ENCODE measurements around the gene C1orf226. TPM values are rescaled to one million over a fixed set of nuclear protein-coding genes. Genes with fewer than 3 reads are reported as not detected.

C1orf226 gene
- total and polyA plus RNA-seq, 3 donors from 2014 or later: 4.2 to 7.5 (median 6.5) TPM

- intact Hi-C loops (cut with DNase I; ENCODE audit: low total_unique reads): no loop called here
- Histone ChIP-seq H3K27ac (no peak overlapping the region), H3K4me3 (no peak overlapping the region), H3K27me3 (no peaks in the 10 kb centered on the region), H3K9me3 (no peaks in the 10 kb centered on the region), H3K36me3 (ENCODE audit: low read depth, missing control alignments) (no peaks in the 10 kb centered on the region), H3K4me1 (no peaks in the 10 kb centered on the region)
- 95% methylated on average over 10 of the region's 10 CpGs for WGBS, 2 donors
- TF ChIP-seq, protein P1, sequence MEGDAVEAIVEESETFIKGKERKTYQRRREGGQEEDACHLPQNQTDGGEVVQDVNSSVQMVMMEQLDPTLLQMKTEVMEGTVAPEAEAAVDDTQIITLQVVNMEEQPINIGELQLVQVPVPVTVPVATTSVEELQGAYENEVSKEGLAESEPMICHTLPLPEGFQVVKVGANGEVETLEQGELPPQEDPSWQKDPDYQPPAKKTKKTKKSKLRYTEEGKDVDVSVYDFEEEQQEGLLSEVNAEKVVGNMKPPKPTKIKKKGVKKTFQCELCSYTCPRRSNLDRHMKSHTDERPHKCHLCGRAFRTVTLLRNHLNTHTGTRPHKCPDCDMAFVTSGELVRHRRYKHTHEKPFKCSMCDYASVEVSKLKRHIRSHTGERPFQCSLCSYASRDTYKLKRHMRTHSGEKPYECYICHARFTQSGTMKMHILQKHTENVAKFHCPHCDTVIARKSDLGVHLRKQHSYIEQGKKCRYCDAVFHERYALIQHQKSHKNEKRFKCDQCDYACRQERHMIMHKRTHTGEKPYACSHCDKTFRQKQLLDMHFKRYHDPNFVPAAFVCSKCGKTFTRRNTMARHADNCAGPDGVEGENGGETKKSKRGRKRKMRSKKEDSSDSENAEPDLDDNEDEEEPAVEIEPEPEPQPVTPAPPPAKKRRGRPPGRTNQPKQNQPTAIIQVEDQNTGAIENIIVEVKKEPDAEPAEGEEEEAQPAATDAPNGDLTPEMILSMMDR (IDR thresholded peaks at IDR 0.05): no peak
- no peak for TF ChIP-seq POLR2A (IDR thresholded peaks at IDR 0.05)
- no peak for DNase-seq
These were observed 19.3 kb downstream of the C1orf226 start for GRCh38 chr1:162400790-162401355.

- no peak for DNase-seq
- Histone ChIP-seq H3K27ac (no peak overlapping the region), H3K4me1 (no peaks in the 10 kb centered on the region), H3K27me3 (no peaks in the 10 kb centered on the region), H3K4me3 (no peak overlapping the region), H3K9me3 (no peaks in the 10 kb centered on the region), H3K36me3 (ENCODE audit: low read depth, missing control alignments) (no peaks in the 10 kb centered on the region)
- WGBS, 2 donors: 65 to 74% methylated on average over 5 of the region's 5 CpGs
- TF ChIP-seq, protein P1 (IDR thresholded peaks at IDR 0.05): no peak
- no peak for TF ChIP-seq POLR2A (IDR thresholded peaks at IDR 0.05)
- intact Hi-C loops (cut with DNase I; ENCODE audit: low total_unique reads): no loop called here
These were observed 23.1 kb downstream of the C1orf226 start for GRCh38 chr1:162404550-162405160.

GRCh38 chr1:162405800-162406199, 24.3 kb downstream of the C1orf226 start:
- DNase-seq: no peak
- Histone ChIP-seq H3K27ac (no peak overlapping the region), H3K4me3 (no peak overlapping the region), H3K36me3 (ENCODE audit: low read depth, missing control alignments) (no peaks in the 10 kb centered on the region), H3K4me1 (no peaks in the 10 kb centered on the region), H3K9me3 (no peaks in the 10 kb centered on the region), H3K27me3 (no peaks in the 10 kb centered on the region)
- intact Hi-C loops (cut with DNase I; ENCODE audit: low total_unique reads): no loop called here
- WGBS, 2 donors: 60 to 77% methylated on average over 5 of the region's 5 CpGs
- TF ChIP-seq, protein P1 (IDR thresholded peaks at IDR 0.05): no peak
- TF ChIP-seq POLR2A (IDR thresholded peaks at IDR 0.05): no peak

DNA sequence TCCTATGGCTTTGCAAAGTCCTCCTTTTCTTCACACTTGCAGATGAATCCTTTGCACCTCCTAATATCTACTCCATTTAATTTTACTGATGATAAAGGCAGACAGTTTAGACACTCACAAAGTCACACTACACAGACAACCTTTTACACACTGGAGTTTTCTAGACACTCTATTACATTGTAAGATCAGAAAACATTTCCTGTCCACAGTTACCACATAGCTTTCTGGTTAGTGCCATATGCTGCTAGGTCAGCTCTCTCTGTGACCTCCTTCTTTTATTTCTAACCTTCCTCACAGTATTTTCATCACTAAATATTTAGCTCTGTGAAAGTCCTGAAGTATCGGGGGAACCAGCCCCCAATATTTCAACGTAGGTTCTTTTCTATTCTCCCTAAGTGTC, 25.3 kb downstream of the C1orf226 start:
- H3K36me3 ChIP-seq (ENCODE audit: low read depth, missing control alignments): no peaks in the 10 kb centered on the region
- H3K4me3 ChIP-seq: no peak overlapping the region
- no peak overlapping the region for H3K27ac ChIP-seq
- intact Hi-C loops (cut with DNase I; ENCODE audit: low total_unique reads): no loop called here
- no peak for DNase-seq
- 91 to 100% methylated on average over 2 of the region's 2 CpGs for WGBS, 2 donors
- H3K4me1 ChIP-seq: no peaks in the 10 kb centered on the region
- H3K27me3 ChIP-seq: no peaks in the 10 kb centered on the region
- TF ChIP-seq, protein P1 (IDR thresholded peaks at IDR 0.05): no peak
- no peak for TF ChIP-seq POLR2A (IDR thresholded peaks at IDR 0.05)
- H3K9me3 ChIP-seq: no peaks in the 10 kb centered on the region

DNA sequence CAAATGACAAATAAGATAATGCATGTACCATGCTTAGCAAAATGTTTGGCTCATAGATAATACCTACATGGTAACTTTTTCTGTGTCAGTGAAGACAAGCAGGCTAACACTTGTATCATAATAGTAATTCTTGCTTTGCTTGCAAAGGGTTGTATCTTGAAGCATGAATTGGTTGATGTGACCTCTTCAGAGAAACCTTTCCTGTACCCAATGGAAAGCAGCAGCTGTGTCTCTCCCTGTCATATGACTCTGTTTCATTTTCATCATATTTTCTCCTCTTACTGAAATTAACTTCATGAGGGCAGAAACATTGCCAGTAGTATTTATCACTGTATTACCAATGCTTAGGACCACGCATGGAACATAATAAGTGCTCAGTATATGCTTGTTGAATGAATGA, 26.0 kb downstream of the C1orf226 start:
- no peak for DNase-seq
- no peaks in the 10 kb centered on the region for H3K36me3 ChIP-seq (ENCODE audit: low read depth, missing control alignments)
- H3K4me3 ChIP-seq: no peak overlapping the region
- no peaks in the 10 kb centered on the region for H3K27me3 ChIP-seq
- no peaks in the 10 kb centered on the region for H3K4me1 ChIP-seq
- no peak overlapping the region for H3K27ac ChIP-seq
- intact Hi-C loops (cut with DNase I; ENCODE audit: low total_unique reads): no loop called here
- TF ChIP-seq, protein P1 (IDR thresholded peaks at IDR 0.05): no peak
- no peak for TF ChIP-seq POLR2A (IDR thresholded peaks at IDR 0.05)
- WGBS, 2 donors: 88 to 95% methylated on average over 1 of the region's 1 CpG
- no peaks in the 10 kb centered on the region for H3K9me3 ChIP-seq
